Activated naive CD4-positive, alpha-beta T cell treated with anti-CD3 and anti-CD28 coated beads, Interleukin-2, amount 10 ng/mL, durations not matched to agents 7 days and 5 days (primary cell): ENCODE measurements around the gene STRN4.

Source experiments
- CTCF ChIA-PET: fragments of 350-600 bp; sonication (Branson Sonifier 250); formaldehyde crosslinking; loops from one replicate; lab custom pipeline; 2021; ENCODE audit warnings: antibody characterized with exemption; lab: Charles Lee
- DNase-seq: peaks from one replicate; pipeline ENCODE4 v3.0.0-alpha.2; 2020
- H3K27ac Mint-ChIP-seq: one replicate; pipeline ENCODE4 v1.8.0; 2021; ENCODE audit warnings: mild to moderate bottlenecking, moderate library complexity, mixed read lengths
- H3K27me3 Mint-ChIP-seq: one replicate; pipeline ENCODE4 v1.8.0; 2021; ENCODE audit warnings: mild to moderate bottlenecking, mixed read lengths
- H3K36me3 Mint-ChIP-seq: one replicate; pipeline ENCODE4 v1.8.0; 2021; ENCODE audit warnings: mixed read lengths
- H3K4me1 Mint-ChIP-seq: one replicate; pipeline ENCODE4 v1.8.0; 2021; ENCODE audit warnings: mixed read lengths
- H3K4me3 Mint-ChIP-seq: one replicate; pipeline ENCODE4 v1.8.0; 2021; ENCODE audit warnings: mild to moderate bottlenecking, moderate library complexity, mixed read lengths
- H3K9me3 Mint-ChIP-seq: one replicate; pipeline ENCODE4 v1.8.0; 2021; ENCODE audit warnings: mixed read lengths

Gene STRN4

GRCh38 chr19:46731007-46731501 is 15.2 kb downstream of the STRN4 start:
- Mint-ChIP-seq H3K4me1 (peaks cover 18% of the 10 kb centered on the region), H3K36me3 (peaks cover 51% of the 10 kb centered on the region), H3K27ac (peak overlapping the region; percentile 62), H3K9me3 (no peaks in the 10 kb centered on the region), H3K27me3 (no peaks in the 10 kb centered on the region), H3K4me3 (no peak overlapping the region)
- DNase-seq, result no peak
- CTCF ChIA-PET, result interaction anchor here (0.7 to 5.9 kb wide), 6 partner anchors 13 to 69 kb away, joined by 3 to 73 read pairs (median 4); no protein-coding TSS in a partner anchor

- peaks cover 18% of the 10 kb centered on the region for H3K4me1 Mint-ChIP-seq
- H3K9me3 Mint-ChIP-seq, result no peaks in the 10 kb centered on the region
- peaks cover 56% of the 10 kb centered on the region for H3K36me3 Mint-ChIP-seq
- CTCF ChIA-PET, result interaction anchor here (0.7 to 5.9 kb wide), 5 partner anchors 22 to 69 kb away, joined by 3 to 73 read pairs (median 4); no protein-coding TSS in a partner anchor
- no peak overlapping the region for H3K27ac Mint-ChIP-seq
- no peak overlapping the region for H3K4me3 Mint-ChIP-seq
- DNase-seq, result no peak
- H3K27me3 Mint-ChIP-seq, result no peaks in the 10 kb centered on the region
These were observed 15.7 kb downstream of the STRN4 start for GRCh38 chr19:46730595-46730994.

- Mint-ChIP-seq H3K36me3 (peaks cover 57% of the 10 kb centered on the region), H3K27me3 (no peaks in the 10 kb centered on the region), H3K4me3 (no peak overlapping the region), H3K27ac (no peak overlapping the region), H3K9me3 (no peaks in the 10 kb centered on the region), H3K4me1 (peaks cover 18% of the 10 kb centered on the region)
- CTCF ChIA-PET, result interaction anchor here (0.7 to 5.9 kb wide), 8 partner anchors 7 to 68 kb away, joined by 3 to 73 read pairs (median 6); no protein-coding TSS in a partner anchor
- DNase-seq, result no peak
These were observed 16.1 kb downstream of the STRN4 start for GRCh38 chr19:46730187-46730586.

- Mint-ChIP-seq H3K9me3 (no peaks in the 10 kb centered on the region), H3K36me3 (peaks cover 57% of the 10 kb centered on the region), H3K4me3 (no peak overlapping the region), H3K27me3 (no peaks in the 10 kb centered on the region), H3K4me1 (peaks cover 18% of the 10 kb centered on the region), H3K27ac (no peak overlapping the region)
- no peak for DNase-seq
- CTCF ChIA-PET, result interaction anchor here (1.1 to 5.9 kb wide), 12 partner anchors 8 to 200 kb away, joined by 3 to 73 read pairs (median 5); no protein-coding TSS in a partner anchor
These were observed 16.6 kb downstream of the STRN4 start for GRCh38 chr19:46729696-46730095.

- Mint-ChIP-seq H3K4me1 (peaks cover 17% of the 10 kb centered on the region), H3K27ac (peak overlapping the region; percentile 81)
These were observed 17.4 kb downstream of the STRN4 start for GRCh38 chr19:46728693-46729339.

GRCh38 chr19:46728208-46728607 is 18.0 kb downstream of the STRN4 start:
- Mint-ChIP-seq H3K4me1 (peaks cover 22% of the 10 kb centered on the region), H3K9me3 (no peaks in the 10 kb centered on the region), H3K36me3 (peaks cover 58% of the 10 kb centered on the region), H3K27me3 (no peaks in the 10 kb centered on the region), H3K27ac (no peak overlapping the region), H3K4me3 (no peak overlapping the region)
- DNase-seq, result no peak
- CTCF ChIA-PET, result interaction anchor here (0.5 to 5.9 kb wide), 18 partner anchors 9 to 198 kb away, joined by 3 to 73 read pairs (median 4); no protein-coding TSS in a partner anchor

More at GRCh38 chr19:46728693-46729339, 17.4 kb downstream of the STRN4 start:
- peak; percentile 88 for DNase-seq
- Mint-ChIP-seq H3K4me3 (no peak overlapping the region), H3K36me3 (peaks cover 58% of the 10 kb centered on the region), H3K27me3 (no peaks in the 10 kb centered on the region), H3K9me3 (no peaks in the 10 kb centered on the region)
- CTCF ChIA-PET, result interaction anchor here (0.6 to 5.9 kb wide), 19 partner anchors 9 to 199 kb away, joined by 3 to 73 read pairs (median 4); no protein-coding TSS in a partner anchor

GRCh38 chr19:46727757-46728156 is 18.5 kb downstream of the STRN4 start:
- peaks cover 23% of the 10 kb centered on the region for H3K4me1 Mint-ChIP-seq
- no peaks in the 10 kb centered on the region for H3K27me3 Mint-ChIP-seq
- H3K36me3 Mint-ChIP-seq, result peaks cover 58% of the 10 kb centered on the region
- no peaks in the 10 kb centered on the region for H3K9me3 Mint-ChIP-seq
- H3K27ac Mint-ChIP-seq, result peak overlapping the region; percentile 72
- CTCF ChIA-PET, result interaction anchor here (0.5 to 5.9 kb wide), 11 partner anchors 9 to 182 kb away, joined by 3 to 73 read pairs (median 5); no protein-coding TSS in a partner anchor
- no peak overlapping the region for H3K4me3 Mint-ChIP-seq
- DNase-seq, result no peak

GRCh38 chr19:46726971-46727501 is 19.2 kb downstream of the STRN4 start:
- peaks cover 57% of the 10 kb centered on the region for H3K36me3 Mint-ChIP-seq
- no peak overlapping the region for H3K27ac Mint-ChIP-seq
- peaks cover 28% of the 10 kb centered on the region for H3K4me1 Mint-ChIP-seq

GRCh38 chr19:46726551-46726950 is 19.7 kb downstream of the STRN4 start:
- DNase-seq, result no peak
- Mint-ChIP-seq H3K4me1 (peaks cover 24% of the 10 kb centered on the region), H3K27me3 (no peaks in the 10 kb centered on the region), H3K36me3 (peaks cover 55% of the 10 kb centered on the region), H3K27ac (no peak overlapping the region), H3K9me3 (no peaks in the 10 kb centered on the region), H3K4me3 (no peak overlapping the region)
- CTCF ChIA-PET, result interaction anchor here (3.9 to 5.9 kb wide), 2 partner anchors 12 to 22 kb away, joined by 40 to 73 read pairs; no protein-coding TSS in a partner anchor

More at GRCh38 chr19:46726971-46727501, 19.2 kb downstream of the STRN4 start:
- Mint-ChIP-seq H3K27me3 (no peaks in the 10 kb centered on the region), H3K9me3 (no peaks in the 10 kb centered on the region), H3K4me3 (no peak overlapping the region)
- no peak for DNase-seq
- CTCF ChIA-PET, result interaction anchor here (1.8 to 5.9 kb wide), 3 partner anchors 8 to 22 kb away, joined by 11 to 73 read pairs (median 40); no protein-coding TSS in a partner anchor

- H3K27me3 Mint-ChIP-seq, result no peaks in the 10 kb centered on the region
- CTCF ChIA-PET, result interaction anchor here (5.9 kb wide), 1 partner anchor 21 kb away, joined by 73 read pairs; no protein-coding TSS in a partner anchor
- peaks cover 54% of the 10 kb centered on the region for H3K36me3 Mint-ChIP-seq
- H3K9me3 Mint-ChIP-seq, result no peaks in the 10 kb centered on the region
- DNase-seq, result no peak
- H3K4me1 Mint-ChIP-seq, result peaks cover 26% of the 10 kb centered on the region
- H3K27ac Mint-ChIP-seq, result no peak overlapping the region
- no peak overlapping the region for H3K4me3 Mint-ChIP-seq
These were observed 20.3 kb downstream of the STRN4 start for GRCh38 chr19:46725859-46726393.

- H3K4me1 Mint-ChIP-seq, result peaks cover 29% of the 10 kb centered on the region
- no peaks in the 10 kb centered on the region for H3K27me3 Mint-ChIP-seq
- peaks cover 52% of the 10 kb centered on the region for H3K36me3 Mint-ChIP-seq
- CTCF ChIA-PET, result interaction anchor here (1.0 kb wide), 1 partner anchor 63 kb away, joined by 3 read pairs; no protein-coding TSS in a partner anchor
- no peak overlapping the region for H3K27ac Mint-ChIP-seq
- DNase-seq, result no peak
- no peaks in the 10 kb centered on the region for H3K9me3 Mint-ChIP-seq
- no peak overlapping the region for H3K4me3 Mint-ChIP-seq
These were observed 21.0 kb downstream of the STRN4 start for GRCh38 chr19:46725036-46725820.

GRCh38 chr19:46724468-46724867 is 21.8 kb downstream of the STRN4 start:
- Mint-ChIP-seq H3K9me3 (no peaks in the 10 kb centered on the region), H3K4me1 (peaks cover 34% of the 10 kb centered on the region), H3K36me3 (peaks cover 55% of the 10 kb centered on the region), H3K27me3 (no peaks in the 10 kb centered on the region), H3K27ac (peak overlapping the region; percentile 33), H3K4me3 (no peak overlapping the region)
- DNase-seq, result no peak
- CTCF ChIA-PET, result interaction anchor here (1.0 kb wide), 1 partner anchor 62 kb away, joined by 3 read pairs; no protein-coding TSS in a partner anchor

GRCh38 chr19:46723471-46723870 is 22.8 kb downstream of the STRN4 start:
- CTCF ChIA-PET, result interaction anchor here (0.6 kb wide), 1 partner anchor 86 kb away, joined by 4 read pairs; no protein-coding TSS in a partner anchor
- H3K9me3 Mint-ChIP-seq, result no peaks in the 10 kb centered on the region
- peaks cover 38% of the 10 kb centered on the region for H3K4me1 Mint-ChIP-seq
- H3K36me3 Mint-ChIP-seq, result peaks cover 54% of the 10 kb centered on the region
- H3K27me3 Mint-ChIP-seq, result no peaks in the 10 kb centered on the region
- DNase-seq, result no peak
- no peak overlapping the region for H3K27ac Mint-ChIP-seq
- no peak overlapping the region for H3K4me3 Mint-ChIP-seq
